SK-N-MC (cell line): ENCODE results near the gene TRMU.

ENCODE experiments used
- EZH2 ChIP-seq: fragments of 200-600 bp; sonication (generic); IDR thresholded peaks from one replicate; pipeline ENCODE4 v1.6.1; 2017; ENCODE audit warnings: antibody characterized with exemption
- FOXP2 ChIP-seq: optimal IDR thresholded peaks from 2 replicates; pipeline ENCODE3; 2011; ENCODE audit warnings: mild to moderate bottlenecking, moderate library complexity; ENCODE audit not compliant: insufficient read depth; ENCODE audit errors: extremely low read length, control extremely low read depth
- POLR2AphosphoS5 ChIP-seq: IDR thresholded peaks from 2 replicates; pipeline ENCODE4 v1.6.1; 2012; ENCODE audit warnings: mild to moderate bottlenecking, low read depth, low read length, borderline replicate concordance

GRCh38 chr22:46308283-46308988 lies 27.1 kb upstream of the TRMU start:
- TF ChIP-seq EZH2 (no peak), POLR2AphosphoS5 (no peak), FOXP2 (no peak)
